Fibroblast of the aortic adventitia (primary cell): ENCODE measurements around the gene RASGEF1B. TPM values are rescaled to one million over a fixed set of nuclear protein-coding genes. Genes with fewer than 3 reads are reported as not detected.
"Not testable (repeated sequence)": the region's sequence is repeated elsewhere in the genome, so short reads cannot be mapped to it uniquely, and the experiment has no call there.

Experiments used
- DNase-seq: peaks from one replicate; pipeline ENCODE4 v3.0.0-alpha.2; 2010; ENCODE audit warnings: low read depth
- H3K4me3 ChIP-seq: 2 replicates; pipeline ENCODE4 v1.5.1; 2011; ENCODE audit warnings: low read depth, mild to moderate bottlenecking, control low read depth, low read length, moderate library complexity
- CTCF ChIP-seq: IDR thresholded peaks from 2 replicates; pipeline ENCODE4 v1.5.1; 2011; ENCODE audit warnings: mild to moderate bottlenecking, low read length, control low read depth, inconsistent platforms; ENCODE audit not compliant: insufficient read depth
- total RNA-seq: library from RNA; depleted of rRNA; stranded (reverse); fragments of >200 nt; gene quantifications from 2 replicates; pipeline ENCODE4 v1.2.3, GENCODE V29; 2012; ENCODE audit warnings: low replicate concordance

The RASGEF1B gene
- total RNA-seq, 1 donor, result 1.2 TPM

- no peak for DNase-seq
- TF ChIP-seq CTCF, result no peak
Measured at GRCh38 chr4:81490403-81491160, 18.9 kb upstream of the RASGEF1B start.

GRCh38 chr4:81486502-81486901 lies 14.8 kb upstream of the RASGEF1B start:
- no peak for TF ChIP-seq CTCF
- no peak for DNase-seq
- no peak overlapping the region for H3K4me3 ChIP-seq

More at GRCh38 chr4:81490403-81491160, 18.9 kb upstream of the RASGEF1B start:
- no peak overlapping the region for H3K4me3 ChIP-seq

- DNase-seq, result no peak
- H3K4me3 ChIP-seq, result no peak overlapping the region
- TF ChIP-seq CTCF, result no peak
Measured at GRCh38 chr4:81485310-81485980, 13.7 kb upstream of the RASGEF1B start.

GRCh38 chr4:81482326-81482725 lies 10.6 kb upstream of the RASGEF1B start:
- no peak for DNase-seq
- H3K4me3 ChIP-seq, result no peak overlapping the region
- TF ChIP-seq CTCF, result no peak

- no peak for DNase-seq
- H3K4me3 ChIP-seq, result no peak overlapping the region
- no peak for TF ChIP-seq CTCF
Measured at GRCh38 chr4:81481151-81481550, 9.4 kb upstream of the RASGEF1B start.

- H3K4me3 ChIP-seq, DNase-seq: not testable (repeated sequence)
Measured at GRCh38 chr4:81479573-81479972, 7.9 kb upstream of the RASGEF1B start.

GRCh38 chr4:81473331-81474265 lies 1.9 kb upstream of the RASGEF1B start:
- DNase-seq, result not testable (repeated sequence)

More at GRCh38 chr4:81473331-81474265, 1.9 kb upstream of the RASGEF1B start:
- H3K4me3 ChIP-seq, result not testable (repeated sequence)
